Loucy (cell line): Measurements from ENCODE around the gene ALDH1L2.

Experiments
- H2AFZ ChIP-seq: fragments of 200-600 bp; sonication (generic); 2 replicates; pipeline ENCODE4 v1.6.0; 2016; ENCODE audit warnings: antibody characterized with exemption, mild to moderate bottlenecking, low read length, moderate library complexity
- H3F3A ChIP-seq: fragments of 200-600 bp; 2 replicates; pipeline ENCODE4 v1.6.0; 2016; ENCODE audit warnings: antibody characterized with exemption, low read depth, mild to moderate bottlenecking
- H3K27me3 ChIP-seq: fragments of 200-600 bp; sonication (generic); 2 replicates; pipeline ENCODE4 v1.6.1; 2014; ENCODE audit warnings: low read length, mild to moderate bottlenecking; ENCODE audit not compliant: insufficient read depth, poor library complexity, severe bottlenecking
- H3K36me3 ChIP-seq: fragments of 200-600 bp; sonication (generic); 2 replicates; pipeline ENCODE4 v1.6.1; 2016; ENCODE audit warnings: low read length; ENCODE audit not compliant: insufficient read depth
- H3K4me1 ChIP-seq: fragments of 200-600 bp; sonication (generic); 2 replicates; pipeline ENCODE4 v1.5.1; 2014; ENCODE audit warnings: low read length, mild to moderate bottlenecking; ENCODE audit not compliant: insufficient read depth, poor library complexity, severe bottlenecking
- H3K4me2 ChIP-seq: fragments of 200-600 bp; sonication (generic); 2 replicates; pipeline ENCODE4 v1.6.0; 2014; ENCODE audit warnings: antibody characterized with exemption, low read length, low read depth, mild to moderate bottlenecking; ENCODE audit not compliant: poor library complexity, severe bottlenecking
- H3K4me3 ChIP-seq: fragments of 200-600 bp; sonication (generic); 2 replicates; pipeline ENCODE4 v1.5.1; 2014; ENCODE audit warnings: low read length, mild to moderate bottlenecking, mixed read lengths; ENCODE audit not compliant: poor library complexity, severe bottlenecking
- H3K79me2 ChIP-seq: fragments of 200-600 bp; sonication (generic); 2 replicates; pipeline ENCODE4 v1.6.1; 2014; ENCODE audit warnings: low read length; ENCODE audit not compliant: insufficient read depth
- H3K9ac ChIP-seq: fragments of 200-600 bp; sonication (generic); 2 replicates; pipeline ENCODE4 v1.6.0; 2014; ENCODE audit warnings: mild to moderate bottlenecking, low read depth, low read length, moderate library complexity; ENCODE audit not compliant: poor library complexity, severe bottlenecking
- H3K9me2 ChIP-seq: fragments of 200-600 bp; sonication (generic); replicated peaks from 2 replicates; pipeline ENCODE4 v1.6.1; 2016; ENCODE audit warnings: low read depth, low read length, mixed read lengths
- H3K9me3 ChIP-seq: fragments of 200-600 bp; sonication (generic); 2 replicates; pipeline ENCODE4 v1.6.1; 2014; ENCODE audit warnings: mild to moderate bottlenecking, antibody characterized with exemption, low read length, low read depth; ENCODE audit not compliant: insufficient read depth
- H4K20me1 ChIP-seq: fragments of 200-600 bp; sonication (generic); 2 replicates; pipeline ENCODE4 v1.6.0; 2014; ENCODE audit warnings: antibody characterized with exemption, low read length, mild to moderate bottlenecking; ENCODE audit not compliant: insufficient read depth, poor library complexity, severe bottlenecking
- CTCF ChIP-seq: fragments of 200-600 bp; sonication (generic); conservative IDR thresholded peaks from 2 replicates; pipeline ENCODE4 v1.5.1; 2014; ENCODE audit warnings: mild to moderate bottlenecking, antibody characterized with exemption, low read length
- EZH2phosphoT487 ChIP-seq: fragments of 200-600 bp; IDR thresholded peaks from 2 replicates; pipeline ENCODE4 v1.6.1; 2018; ENCODE audit warnings: antibody characterized with exemption, mild to moderate bottlenecking, moderate library complexity, borderline replicate concordance

The ALDH1L2 gene

DNA sequence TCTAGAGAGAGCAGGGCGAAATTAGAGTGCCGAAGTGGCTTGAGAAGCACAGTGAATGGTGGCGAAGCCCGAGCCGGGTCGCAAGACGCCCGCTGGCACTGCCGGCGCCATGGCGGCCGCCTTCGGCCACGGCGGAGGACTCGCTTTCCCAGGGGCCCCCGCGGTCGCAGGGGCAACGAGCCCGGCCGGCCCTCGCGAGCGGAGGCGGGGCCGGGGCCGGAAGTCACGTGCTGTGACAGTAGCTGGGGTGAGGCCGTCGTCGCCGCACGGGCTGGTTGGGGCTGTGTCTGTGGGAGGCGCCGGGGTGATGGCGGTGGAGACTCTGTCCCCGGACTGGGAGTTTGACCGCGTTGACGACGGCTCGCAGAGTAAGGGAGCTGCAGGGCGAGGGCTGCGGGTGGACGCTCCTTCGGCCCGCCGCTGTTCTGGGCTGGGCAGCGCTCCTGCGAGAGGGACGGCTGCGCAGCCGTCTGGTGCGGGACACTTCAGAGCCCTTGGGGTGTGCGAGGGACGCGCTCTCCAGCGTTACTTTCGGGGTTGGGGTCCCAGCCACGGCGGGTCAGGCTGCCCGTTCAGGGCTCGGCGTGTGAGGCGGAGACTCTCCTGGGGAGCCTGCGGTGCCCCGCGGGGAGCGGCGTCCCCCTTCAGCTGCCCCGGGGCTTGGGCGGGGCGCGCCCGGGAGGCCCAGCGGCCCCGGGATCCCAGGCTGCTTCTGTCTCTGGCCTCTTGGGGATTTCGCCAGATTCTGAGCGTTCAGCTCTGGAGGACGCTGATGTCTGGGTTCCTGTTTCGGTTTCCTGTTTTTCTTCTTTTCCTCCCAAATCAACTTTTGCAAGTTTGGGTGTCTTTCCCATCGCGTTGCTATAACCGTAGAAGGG is 23.5 kb upstream of the ALDH1L2 start, which contains the start of gene WASHC4:
Gene WASHC4 (plus strand): TSS at position 238 of the 878 bp plus-strand sequence. CDS start 70 bp downstream, at position 308.
- H3K79me2 ChIP-seq: peaks cover 46% of the 10 kb centered on the region

DNA sequence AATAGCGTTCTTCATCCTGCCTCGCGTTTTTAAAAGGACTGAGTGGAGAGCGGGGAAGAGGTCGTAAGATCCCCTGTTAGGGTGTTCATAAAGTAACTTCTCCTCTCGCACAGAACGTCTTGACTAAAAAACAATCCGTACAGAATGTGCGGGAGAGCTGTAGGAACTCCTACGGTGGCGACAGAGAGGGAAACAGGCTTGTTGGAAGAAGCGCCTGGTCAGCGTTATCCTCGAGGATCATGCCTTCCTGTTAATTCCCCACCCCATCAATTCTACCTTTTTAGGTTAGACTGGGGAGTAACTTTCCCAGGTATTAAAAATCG is 22.9 kb upstream of the ALDH1L2 start:
- peak overlapping the region; percentile 91 for H2AFZ ChIP-seq
- no peaks in the 10 kb centered on the region for H3K27me3 ChIP-seq
- H3K4me2 ChIP-seq: peak overlapping the region; percentile 73
- no peak for TF ChIP-seq EZH2phosphoT487
- TF ChIP-seq CTCF: no peak
- peaks cover 40% of the 10 kb centered on the region for H3K4me1 ChIP-seq
- peaks cover 41% of the 10 kb centered on the region for H3K79me2 ChIP-seq
- H3K36me3 ChIP-seq: no peaks in the 10 kb centered on the region
- no peaks in the 10 kb centered on the region for H3K9me2 ChIP-seq
- peaks cover 22% of the 10 kb centered on the region for H4K20me1 ChIP-seq
- H3K4me3 ChIP-seq: peak overlapping the region; percentile 76
- H3K9me3 ChIP-seq: no peaks in the 10 kb centered on the region
- peak overlapping the region; percentile 76 for H3K9ac ChIP-seq
- no peaks in the 10 kb centered on the region for H3F3A ChIP-seq

More for the DNA sequence above, 23.5 kb upstream of the ALDH1L2 start, which contains the start of gene WASHC4:
- Histone ChIP-seq H3K9me3 (no peaks in the 10 kb centered on the region), H4K20me1 (peaks cover 27% of the 10 kb centered on the region), H3K4me3 (peak within 1 kb of the TSS; percentile 76), H3K36me3 (no peaks in the 10 kb centered on the region), H3F3A (no peaks in the 10 kb centered on the region), H2AFZ (peak within 1 kb of the TSS; percentile 91), H3K4me2 (peak within 1 kb of the TSS; percentile 73), H3K9ac (peak within 1 kb of the TSS; percentile 76), H3K4me1 (peaks cover 46% of the 10 kb centered on the region), H3K9me2 (no peaks in the 10 kb centered on the region), H3K27me3 (no peaks in the 10 kb centered on the region)
- TF ChIP-seq CTCF (no peak), EZH2phosphoT487 (no peak)

DNA sequence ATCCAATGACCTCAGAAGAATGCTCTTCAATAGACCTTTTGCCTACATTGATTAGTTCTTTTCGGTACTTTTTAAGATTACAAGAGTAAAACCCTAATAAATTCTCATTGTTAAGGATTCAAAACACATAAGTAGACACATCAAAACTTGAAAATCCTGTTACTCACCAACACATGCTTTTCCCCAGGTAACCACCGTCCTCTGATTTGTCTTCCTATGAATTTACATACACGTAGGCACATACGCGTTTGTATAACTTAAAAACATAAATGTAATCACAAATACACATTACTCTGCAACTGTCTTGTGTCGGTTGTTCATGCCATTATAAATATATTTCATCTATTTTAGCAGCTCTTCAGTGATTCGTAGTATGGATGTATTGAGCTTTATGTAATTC is 22.4 kb upstream of the ALDH1L2 start:
- Histone ChIP-seq H3K4me3 (peak overlapping the region; percentile 76), H4K20me1 (peaks cover 22% of the 10 kb centered on the region), H3K4me2 (peak overlapping the region; percentile 73), H3K27me3 (no peaks in the 10 kb centered on the region), H3K9me3 (no peaks in the 10 kb centered on the region), H3K36me3 (no peaks in the 10 kb centered on the region), H3F3A (no peaks in the 10 kb centered on the region), H3K4me1 (peaks cover 35% of the 10 kb centered on the region), H2AFZ (peak overlapping the region; percentile 91), H3K9me2 (no peaks in the 10 kb centered on the region), H3K79me2 (peaks cover 35% of the 10 kb centered on the region), H3K9ac (peak overlapping the region; percentile 76)
- TF ChIP-seq EZH2phosphoT487 (no peak), CTCF (no peak)
